GM23338 (cell line): ENCODE results near the gene HDAC11. TPM values are rescaled to one million over a fixed set of nuclear protein-coding genes. Genes with fewer than 3 reads are reported as not detected.

ENCODE experiments used
- ATAC-seq: fragments of 200-7000 bp; cut with Tn5 transposase; 3 replicates; pipeline ENCODE4 v1.9.1; 2020
- DNase-seq: peaks from one replicate; pipeline ENCODE4 v3.0.0-alpha.2; 2015; ENCODE audit warnings: low spot score
- H2AFZ ChIP-seq: fragments of 200-600 bp; sonication (generic); 2 replicates; pipeline ENCODE4 v1.8.0; 2016; ENCODE audit warnings: antibody characterized with exemption, mild to moderate bottlenecking, moderate library complexity
- H3F3A ChIP-seq: fragments of 200-600 bp; sonication (generic); replicated peaks from 2 replicates; pipeline ENCODE4 v1.8.0; 2017; ENCODE audit warnings: antibody characterized with exemption, mixed run types, low read depth
- H3K27ac ChIP-seq: fragments of 200-600 bp; sonication (generic); 2 replicates; pipeline ENCODE4 v1.6.1; 2016; ENCODE audit warnings: low read depth
- H3K27me3 ChIP-seq: fragments of 200-600 bp; sonication (generic); 2 replicates; pipeline ENCODE4 v1.8.0; 2016; ENCODE audit warnings: mild to moderate bottlenecking, mixed run types, moderate library complexity; ENCODE audit not compliant: insufficient read depth
- H3K36me3 ChIP-seq: fragments of 200-600 bp; sonication (generic); 2 replicates; pipeline ENCODE4 v1.8.0; 2016; ENCODE audit warnings: mild to moderate bottlenecking; ENCODE audit not compliant: insufficient read depth
- H3K4me1 ChIP-seq: fragments of 200-600 bp; sonication (generic); 2 replicates; pipeline ENCODE4 v1.8.0; 2016; ENCODE audit warnings: mild to moderate bottlenecking, moderate library complexity; ENCODE audit not compliant: insufficient read depth
- H3K4me2 ChIP-seq: fragments of 200-600 bp; sonication (generic); 2 replicates; pipeline ENCODE4 v1.7.1; 2017; ENCODE audit warnings: mixed run types
- H3K4me3 ChIP-seq: fragments of 200-600 bp; sonication (generic); 2 replicates; pipeline ENCODE4 v1.6.1; 2016; ENCODE audit warnings: mixed run types
- H3K79me2 ChIP-seq: fragments of 200-600 bp; sonication (generic); replicated peaks from 2 replicates; pipeline ENCODE4 v1.8.0; 2017; ENCODE audit warnings: mild to moderate bottlenecking; ENCODE audit not compliant: insufficient read depth
- H3K9me2 ChIP-seq: fragments of 200-600 bp; sonication (generic); 2 replicates; pipeline ENCODE4 v1.8.0; 2017; ENCODE audit not compliant: insufficient read depth
- H4K20me1 ChIP-seq: fragments of 200-600 bp; sonication (generic); replicated peaks from 2 replicates; pipeline ENCODE4 v1.8.0; 2017; ENCODE audit warnings: mild to moderate bottlenecking; ENCODE audit not compliant: insufficient read depth
- H3K27ac Mint-ChIP-seq: 2 replicates; pipeline ENCODE4 v1.8.0; 2020; ENCODE audit warnings: inconsistent platforms, mild to moderate bottlenecking, moderate library complexity, mixed read lengths
- H3K27me3 Mint-ChIP-seq: 3 replicates; pipeline ENCODE4 v1.8.0; 2022; ENCODE audit warnings: low read depth, mild to moderate bottlenecking, moderate library complexity, mixed read lengths, inconsistent platforms; ENCODE audit not compliant: insufficient read depth, poor library complexity
- H3K36me3 Mint-ChIP-seq: 3 replicates; pipeline ENCODE4 v1.8.0; 2021; ENCODE audit warnings: low read depth, mild to moderate bottlenecking, inconsistent platforms, moderate library complexity, mixed read lengths
- H3K4me1 Mint-ChIP-seq: 3 replicates; pipeline ENCODE4 v1.8.0; 2020; ENCODE audit warnings: mild to moderate bottlenecking, inconsistent platforms, mixed read lengths
- H3K4me3 Mint-ChIP-seq: 3 replicates; pipeline ENCODE4 v1.8.0; 2021; ENCODE audit warnings: moderate library complexity, mild to moderate bottlenecking, inconsistent platforms, mixed read lengths
- H3K9me3 Mint-ChIP-seq: 3 replicates; pipeline ENCODE4 v1.8.0; 2020; ENCODE audit warnings: moderate library complexity, mild to moderate bottlenecking, inconsistent platforms, mixed read lengths
- CREB1 ChIP-seq: fragments of 250-450 bp; sonication (Bioruptor Pico); IDR thresholded peaks from 2 replicates; pipeline ENCODE4 v1.5.0; 2020; ENCODE audit warnings: low read depth, mild to moderate bottlenecking, moderate library complexity
- EZH2 ChIP-seq: fragments of 200-600 bp; sonication (generic); IDR thresholded peaks from one replicate; pipeline ENCODE4 v1.8.0; 2017; ENCODE audit warnings: antibody characterized with exemption, mild to moderate bottlenecking, low read depth; ENCODE audit not compliant: unreplicated experiment
- EZH2phosphoT487 ChIP-seq: fragments of 200-600 bp; sonication (generic); IDR thresholded peaks from one replicate; pipeline ENCODE4 v1.8.1; 2018; ENCODE audit warnings: antibody characterized with exemption; ENCODE audit not compliant: unreplicated experiment
- JUNB ChIP-seq: IDR thresholded peaks from one replicate; pipeline ENCODE4 v1.6.1; 2016; ENCODE audit warnings: antibody characterized with exemption; ENCODE audit not compliant: unreplicated experiment
- NANOG ChIP-seq: IDR thresholded peaks from 2 replicates; pipeline ENCODE4 v1.6.1; 2016; ENCODE audit warnings: antibody characterized with exemption, borderline replicate concordance
- POLR2AphosphoS5 ChIP-seq: IDR thresholded peaks from 2 replicates; pipeline ENCODE4 v1.6.1; 2016; ENCODE audit warnings: antibody characterized with exemption, low read depth
- STAT1 ChIP-seq: IDR thresholded peaks from one replicate; pipeline ENCODE4 v1.6.1; 2016; ENCODE audit warnings: antibody characterized with exemption; ENCODE audit not compliant: unreplicated experiment
- polyA plus RNA-seq: library from polyadenylated mRNA; unstranded; fragments of >200 nt; fragmentation: Nextera tagmentation; extraction: Ambion mirVana; gene quantifications from 2 replicates; pipeline ENCODE4 v1.2.1, GENCODE V29; 2016
- total RNA-seq: library from RNA; depleted of rRNA; stranded (reverse); fragments of >200 nt; shearing (Covaris generic); gene quantifications from 2 replicates; pipeline ENCODE4 v1.2.3, GENCODE V29; 2014
- TF ChIP-seq, protein P1 (sequence below): fragments of 250-450 bp; sonication (Bioruptor Pico); IDR thresholded peaks from 2 replicates; pipeline ENCODE4 v1.5.0; 2020; ENCODE audit warnings: mild to moderate bottlenecking, moderate library complexity
- TF ChIP-seq, protein P2 (sequence below): IDR thresholded peaks from 2 replicates; pipeline ENCODE4 v1.6.1; 2016; ENCODE audit warnings: antibody characterized with exemption
- TF ChIP-seq, protein P3 (sequence below), 2 experiments: fragments of 200-600 bp in 1 of 2; sonication (generic) in 1 of 2; conservative IDR thresholded peaks; 2 replicates each; pipeline versions ENCODE4 v1.5.1 to v1.6.1; 2016 to 2017; ENCODE audit warnings: antibody characterized with exemption in 2 of 2, low read depth in 2 of 2, mild to moderate bottlenecking in 2 of 2, moderate library complexity in 1 of 2
- TF ChIP-seq, protein P4 (sequence below): IDR thresholded peaks from one replicate; pipeline ENCODE4 v1.6.1; 2018; ENCODE audit warnings: antibody characterized with exemption; ENCODE audit not compliant: unreplicated experiment

The HDAC11 gene
- total and polyA plus RNA-seq, 2 experiments from 2014 or later, result 5.4 to 15.8 TPM

DNA sequence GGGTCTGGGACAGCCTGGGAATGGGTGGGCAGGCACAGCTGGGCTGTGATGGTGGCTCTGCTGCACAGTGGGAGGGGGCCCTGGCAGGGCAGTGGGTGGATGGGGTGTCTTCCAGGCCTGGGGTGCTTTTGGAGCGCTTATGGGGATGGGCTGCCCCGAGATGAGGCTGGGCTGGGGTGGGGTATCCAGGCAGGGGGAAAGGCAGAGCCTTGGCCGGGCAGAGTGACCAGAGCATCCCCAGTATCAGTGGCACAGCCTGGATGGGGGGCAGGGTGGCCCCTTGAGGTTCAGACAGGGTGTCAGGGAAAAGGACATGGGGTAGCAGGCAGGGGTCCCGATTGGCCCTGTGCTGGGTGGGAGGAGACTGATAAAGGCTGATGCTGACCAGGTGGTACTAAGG is 26.6 kb downstream of the HDAC11 start:
- no peak overlapping the region for H3K27ac ChIP-seq
- H3K79me2 ChIP-seq, result no peaks in the 10 kb centered on the region
- DNase-seq (no peak), ATAC-seq (no peak)
- H3K27ac Mint-ChIP-seq, result no peak overlapping the region; the same call in 1 of the 2 replicates
- H3K27me3 Mint-ChIP-seq, result peaks cover 4% of the 10 kb centered on the region
- no peaks in the 10 kb centered on the region for H3K9me3 Mint-ChIP-seq
- H3K4me3 ChIP-seq, result no peak overlapping the region
- no peaks in the 10 kb centered on the region for H3K36me3 ChIP-seq
- no peaks in the 10 kb centered on the region for H3K9me2 ChIP-seq
- no peaks in the 10 kb centered on the region for H4K20me1 ChIP-seq
- no peaks in the 10 kb centered on the region for H3F3A ChIP-seq
- no peak overlapping the region for H2AFZ ChIP-seq
- no peak overlapping the region for H3K4me3 Mint-ChIP-seq
- no peaks in the 10 kb centered on the region for H3K36me3 Mint-ChIP-seq
- TF ChIP-seq JUNB (no peak), STAT1 (no peak), CREB1 (CRISPR knock-in tag) (no peak), NANOG (no peak), EZH2 (no peak), POLR2AphosphoS5 (no peak), EZH2phosphoT487 (no peak)
- TF ChIP-seq, protein P1, sequence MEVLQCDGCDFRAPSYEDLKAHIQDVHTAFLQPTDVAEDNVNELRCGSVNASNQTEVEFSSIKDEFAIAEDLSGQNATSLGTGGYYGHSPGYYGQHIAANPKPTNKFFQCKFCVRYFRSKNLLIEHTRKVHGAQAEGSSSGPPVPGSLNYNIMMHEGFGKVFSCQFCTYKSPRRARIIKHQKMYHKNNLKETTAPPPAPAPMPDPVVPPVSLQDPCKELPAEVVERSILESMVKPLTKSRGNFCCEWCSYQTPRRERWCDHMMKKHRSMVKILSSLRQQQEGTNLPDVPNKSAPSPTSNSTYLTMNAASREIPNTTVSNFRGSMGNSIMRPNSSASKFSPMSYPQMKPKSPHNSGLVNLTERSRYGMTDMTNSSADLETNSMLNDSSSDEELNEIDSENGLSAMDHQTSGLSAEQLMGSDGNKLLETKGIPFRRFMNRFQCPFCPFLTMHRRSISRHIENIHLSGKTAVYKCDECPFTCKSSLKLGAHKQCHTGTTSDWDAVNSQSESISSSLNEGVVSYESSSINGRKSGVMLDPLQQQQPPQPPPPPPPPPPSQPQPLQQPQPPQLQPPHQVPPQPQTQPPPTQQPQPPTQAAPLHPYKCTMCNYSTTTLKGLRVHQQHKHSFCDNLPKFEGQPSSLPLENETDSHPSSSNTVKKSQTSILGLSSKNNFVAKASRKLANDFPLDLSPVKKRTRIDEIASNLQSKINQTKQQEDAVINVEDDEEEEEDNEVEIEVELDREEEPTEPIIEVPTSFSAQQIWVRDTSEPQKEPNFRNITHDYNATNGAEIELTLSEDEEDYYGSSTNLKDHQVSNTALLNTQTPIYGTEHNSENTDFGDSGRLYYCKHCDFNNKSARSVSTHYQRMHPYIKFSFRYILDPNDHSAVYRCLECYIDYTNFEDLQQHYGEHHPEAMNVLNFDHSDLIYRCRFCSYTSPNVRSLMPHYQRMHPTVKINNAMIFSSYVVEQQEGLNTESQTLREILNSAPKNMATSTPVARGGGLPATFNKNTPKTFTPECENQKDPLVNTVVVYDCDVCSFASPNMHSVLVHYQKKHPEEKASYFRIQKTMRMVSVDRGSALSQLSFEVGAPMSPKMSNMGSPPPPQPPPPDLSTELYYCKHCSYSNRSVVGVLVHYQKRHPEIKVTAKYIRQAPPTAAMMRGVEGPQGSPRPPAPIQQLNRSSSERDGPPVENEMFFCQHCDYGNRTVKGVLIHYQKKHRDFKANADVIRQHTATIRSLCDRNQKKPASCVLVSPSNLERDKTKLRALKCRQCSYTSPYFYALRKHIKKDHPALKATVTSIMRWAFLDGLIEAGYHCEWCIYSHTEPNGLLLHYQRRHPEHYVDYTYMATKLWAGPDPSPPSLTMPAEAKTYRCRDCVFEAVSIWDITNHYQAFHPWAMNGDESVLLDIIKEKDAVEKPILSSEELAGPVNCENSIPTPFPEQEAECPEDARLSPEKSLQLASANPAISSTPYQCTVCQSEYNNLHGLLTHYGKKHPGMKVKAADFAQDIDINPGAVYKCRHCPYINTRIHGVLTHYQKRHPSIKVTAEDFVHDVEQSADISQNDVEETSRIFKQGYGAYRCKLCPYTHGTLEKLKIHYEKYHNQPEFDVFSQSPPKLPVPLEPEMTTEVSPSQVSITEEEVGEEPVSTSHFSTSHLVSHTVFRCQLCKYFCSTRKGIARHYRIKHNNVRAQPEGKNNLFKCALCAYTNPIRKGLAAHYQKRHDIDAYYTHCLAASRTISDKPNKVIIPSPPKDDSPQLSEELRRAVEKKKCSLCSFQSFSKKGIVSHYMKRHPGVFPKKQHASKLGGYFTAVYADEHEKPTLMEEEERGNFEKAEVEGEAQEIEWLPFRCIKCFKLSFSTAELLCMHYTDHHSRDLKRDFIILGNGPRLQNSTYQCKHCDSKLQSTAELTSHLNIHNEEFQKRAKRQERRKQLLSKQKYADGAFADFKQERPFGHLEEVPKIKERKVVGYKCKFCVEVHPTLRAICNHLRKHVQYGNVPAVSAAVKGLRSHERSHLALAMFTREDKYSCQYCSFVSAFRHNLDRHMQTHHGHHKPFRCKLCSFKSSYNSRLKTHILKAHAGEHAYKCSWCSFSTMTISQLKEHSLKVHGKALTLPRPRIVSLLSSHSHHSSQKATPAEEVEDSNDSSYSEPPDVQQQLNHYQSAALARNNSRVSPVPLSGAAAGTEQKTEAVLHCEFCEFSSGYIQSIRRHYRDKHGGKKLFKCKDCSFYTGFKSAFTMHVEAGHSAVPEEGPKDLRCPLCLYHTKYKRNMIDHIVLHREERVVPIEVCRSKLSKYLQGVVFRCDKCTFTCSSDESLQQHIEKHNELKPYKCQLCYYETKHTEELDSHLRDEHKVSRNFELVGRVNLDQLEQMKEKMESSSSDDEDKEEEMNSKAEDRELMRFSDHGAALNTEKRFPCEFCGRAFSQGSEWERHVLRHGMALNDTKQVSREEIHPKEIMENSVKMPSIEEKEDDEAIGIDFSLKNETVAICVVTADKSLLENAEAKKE (CRISPR knock-in tag), result no peak
- TF ChIP-seq, protein P2, sequence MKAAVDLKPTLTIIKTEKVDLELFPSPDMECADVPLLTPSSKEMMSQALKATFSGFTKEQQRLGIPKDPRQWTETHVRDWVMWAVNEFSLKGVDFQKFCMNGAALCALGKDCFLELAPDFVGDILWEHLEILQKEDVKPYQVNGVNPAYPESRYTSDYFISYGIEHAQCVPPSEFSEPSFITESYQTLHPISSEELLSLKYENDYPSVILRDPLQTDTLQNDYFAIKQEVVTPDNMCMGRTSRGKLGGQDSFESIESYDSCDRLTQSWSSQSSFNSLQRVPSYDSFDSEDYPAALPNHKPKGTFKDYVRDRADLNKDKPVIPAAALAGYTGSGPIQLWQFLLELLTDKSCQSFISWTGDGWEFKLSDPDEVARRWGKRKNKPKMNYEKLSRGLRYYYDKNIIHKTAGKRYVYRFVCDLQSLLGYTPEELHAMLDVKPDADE, result no peak
- TF ChIP-seq, protein P3, sequence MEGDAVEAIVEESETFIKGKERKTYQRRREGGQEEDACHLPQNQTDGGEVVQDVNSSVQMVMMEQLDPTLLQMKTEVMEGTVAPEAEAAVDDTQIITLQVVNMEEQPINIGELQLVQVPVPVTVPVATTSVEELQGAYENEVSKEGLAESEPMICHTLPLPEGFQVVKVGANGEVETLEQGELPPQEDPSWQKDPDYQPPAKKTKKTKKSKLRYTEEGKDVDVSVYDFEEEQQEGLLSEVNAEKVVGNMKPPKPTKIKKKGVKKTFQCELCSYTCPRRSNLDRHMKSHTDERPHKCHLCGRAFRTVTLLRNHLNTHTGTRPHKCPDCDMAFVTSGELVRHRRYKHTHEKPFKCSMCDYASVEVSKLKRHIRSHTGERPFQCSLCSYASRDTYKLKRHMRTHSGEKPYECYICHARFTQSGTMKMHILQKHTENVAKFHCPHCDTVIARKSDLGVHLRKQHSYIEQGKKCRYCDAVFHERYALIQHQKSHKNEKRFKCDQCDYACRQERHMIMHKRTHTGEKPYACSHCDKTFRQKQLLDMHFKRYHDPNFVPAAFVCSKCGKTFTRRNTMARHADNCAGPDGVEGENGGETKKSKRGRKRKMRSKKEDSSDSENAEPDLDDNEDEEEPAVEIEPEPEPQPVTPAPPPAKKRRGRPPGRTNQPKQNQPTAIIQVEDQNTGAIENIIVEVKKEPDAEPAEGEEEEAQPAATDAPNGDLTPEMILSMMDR (conservative IDR thresholded peaks at IDR 0.05; ENCODE audit: low read depth in 2 of 2), result no peak
- TF ChIP-seq, protein P4, sequence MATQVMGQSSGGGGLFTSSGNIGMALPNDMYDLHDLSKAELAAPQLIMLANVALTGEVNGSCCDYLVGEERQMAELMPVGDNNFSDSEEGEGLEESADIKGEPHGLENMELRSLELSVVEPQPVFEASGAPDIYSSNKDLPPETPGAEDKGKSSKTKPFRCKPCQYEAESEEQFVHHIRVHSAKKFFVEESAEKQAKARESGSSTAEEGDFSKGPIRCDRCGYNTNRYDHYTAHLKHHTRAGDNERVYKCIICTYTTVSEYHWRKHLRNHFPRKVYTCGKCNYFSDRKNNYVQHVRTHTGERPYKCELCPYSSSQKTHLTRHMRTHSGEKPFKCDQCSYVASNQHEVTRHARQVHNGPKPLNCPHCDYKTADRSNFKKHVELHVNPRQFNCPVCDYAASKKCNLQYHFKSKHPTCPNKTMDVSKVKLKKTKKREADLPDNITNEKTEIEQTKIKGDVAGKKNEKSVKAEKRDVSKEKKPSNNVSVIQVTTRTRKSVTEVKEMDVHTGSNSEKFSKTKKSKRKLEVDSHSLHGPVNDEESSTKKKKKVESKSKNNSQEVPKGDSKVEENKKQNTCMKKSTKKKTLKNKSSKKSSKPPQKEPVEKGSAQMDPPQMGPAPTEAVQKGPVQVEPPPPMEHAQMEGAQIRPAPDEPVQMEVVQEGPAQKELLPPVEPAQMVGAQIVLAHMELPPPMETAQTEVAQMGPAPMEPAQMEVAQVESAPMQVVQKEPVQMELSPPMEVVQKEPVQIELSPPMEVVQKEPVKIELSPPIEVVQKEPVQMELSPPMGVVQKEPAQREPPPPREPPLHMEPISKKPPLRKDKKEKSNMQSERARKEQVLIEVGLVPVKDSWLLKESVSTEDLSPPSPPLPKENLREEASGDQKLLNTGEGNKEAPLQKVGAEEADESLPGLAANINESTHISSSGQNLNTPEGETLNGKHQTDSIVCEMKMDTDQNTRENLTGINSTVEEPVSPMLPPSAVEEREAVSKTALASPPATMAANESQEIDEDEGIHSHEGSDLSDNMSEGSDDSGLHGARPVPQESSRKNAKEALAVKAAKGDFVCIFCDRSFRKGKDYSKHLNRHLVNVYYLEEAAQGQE, result no peak
- peaks cover 6% of the 10 kb centered on the region for H3K4me1 Mint-ChIP-seq
- H3K27me3 ChIP-seq, result no peaks in the 10 kb centered on the region
- no peak overlapping the region for H3K4me2 ChIP-seq
- no peaks in the 10 kb centered on the region for H3K4me1 ChIP-seq
